GM12878 (cell line): ENCODE data around the gene CSNK2A1. TPM values are rescaled to one million over a fixed set of nuclear protein-coding genes. Genes with fewer than 3 reads are reported as not detected.

Experiments used
- ATAC-seq: fragments of 200-7000 bp; cut with Tn5 transposase; 3 replicates; pipeline ENCODE4 v1.9.1; 2020; ENCODE audit warnings: mild to moderate bottlenecking, moderate library complexity
- BruUV-seq: library from RNA; stranded (reverse); fragments of 400-500 nt; replicated peaks from 2 replicates; lab custom pipeline; 2021; lab: Mats Ljungman, UMichigan
- CTCF ChIA-PET: fragments of 300-600 bp; sonication (Branson Sonifier 250); formaldehyde crosslinking; extraction: SDS; loops from one replicate; lab custom pipeline; 2021; ENCODE audit warnings: inconsistent platforms; lab: Yijun Ruan, JAX
- POLR2A ChIA-PET: fragments of 350-600 bp; formaldehyde crosslinking; extraction: SDS; loops from one replicate; lab custom pipeline; 2021; ENCODE audit warnings: inconsistent platforms; lab: Charles Lee
- RAD21 ChIA-PET: fragments of 300-600 bp; sonication (Branson Sonifier 250); formaldehyde crosslinking; loops from one replicate; lab custom pipeline; 2023; ENCODE audit warnings: antibody characterized with exemption; ENCODE audit not compliant: unreplicated experiment; lab: Charles Lee
- SMC1A ChIA-PET: fragments of 300-600 bp; sonication (Branson Sonifier 250); formaldehyde crosslinking; loops from one replicate; lab custom pipeline; 2023; ENCODE audit not compliant: unreplicated experiment, uncharacterized antibody; lab: Charles Lee
- DNase-seq: peaks from one replicate; pipeline ENCODE4 v3.0.0-alpha.2; 2011; ENCODE audit warnings: low read depth, low spot score
- FAIRE-seq: peaks from 3 replicates; lab custom pipeline; 2011; peaks lifted over from hg19 to GRCh38; lab: Jason Lieb, UNC
- H2AFZ ChIP-seq: 2 replicates; pipeline ENCODE4 v1.6.0; 2011; ENCODE audit warnings: low read depth, low read length, control low read depth; ENCODE audit not compliant: control insufficient read depth
- H3K27ac ChIP-seq: 2 replicates; pipeline ENCODE4 v1.5.1; 2011; ENCODE audit warnings: control low read depth; ENCODE audit not compliant: control insufficient read depth, insufficient read depth
- H3K27me3 ChIP-seq, 2 experiments: replicated peaks in 1 of 2; 2 replicates each; pipeline versions ENCODE4 v1.6.0 to v1.6.1; 2011; ENCODE audit warnings: low read length in 1 of 2; ENCODE audit not compliant: control insufficient read depth in 2 of 2, insufficient read depth in 2 of 2
- H3K36me3 ChIP-seq, 2 experiments: 2 replicates each; pipeline ENCODE4 v1.5.1; 2011; ENCODE audit warnings: low read length in 1 of 2; ENCODE audit not compliant: control insufficient read depth in 2 of 2, insufficient read depth in 2 of 2
- H3K4me1 ChIP-seq: 2 replicates; pipeline ENCODE4 v1.6.1; 2011; ENCODE audit warnings: mild to moderate bottlenecking, low read length, moderate library complexity, mixed read lengths; ENCODE audit not compliant: control insufficient read depth, insufficient read depth
- H3K4me2 ChIP-seq: 2 replicates; pipeline ENCODE4 v1.6.0; 2011; ENCODE audit warnings: control low read depth; ENCODE audit not compliant: control insufficient read depth, insufficient read depth
- H3K4me3 ChIP-seq: fragments of 200-600 bp; sonication (generic); 2 replicates; pipeline ENCODE4 v1.5.1; 2016
- H3K79me2 ChIP-seq: 2 replicates; pipeline ENCODE4 v1.6.0; 2011; ENCODE audit warnings: low read length; ENCODE audit not compliant: control insufficient read depth, insufficient read depth
- H3K9ac ChIP-seq: 2 replicates; pipeline ENCODE4 v1.8.0; 2011; ENCODE audit warnings: low read length, control low read depth, mixed read lengths; ENCODE audit not compliant: control insufficient read depth, insufficient read depth
- H3K9me3 ChIP-seq: replicated peaks from 3 replicates; pipeline ENCODE4 v1.5.1; 2011; ENCODE audit warnings: mild to moderate bottlenecking, low read length; ENCODE audit not compliant: control insufficient read depth, insufficient read depth
- H4K20me1 ChIP-seq: 2 replicates; pipeline ENCODE4 v1.6.0; 2011; ENCODE audit not compliant: control insufficient read depth, insufficient read depth
- CBX5 ChIP-seq: sonication (generic); IDR thresholded peaks from 2 replicates; pipeline ENCODE4 v1.6.1; 2016; ENCODE audit warnings: low read depth, moderate library complexity, mild to moderate bottlenecking, inconsistent platforms
- IKZF2 ChIP-seq, 2 experiments: fragments of 450-650 bp; IDR thresholded peaks; 2 replicates each; pipeline ENCODE4 v1.6.1; 2017; ENCODE audit warnings: mild to moderate bottlenecking in 2 of 2, moderate library complexity in 2 of 2
- LARP7 ChIP-seq: fragments of 450-650 bp; IDR thresholded peaks from 2 replicates; pipeline ENCODE4 v1.6.1; 2017; ENCODE audit warnings: mild to moderate bottlenecking
- RCOR1 ChIP-seq: conservative IDR thresholded peaks from 2 replicates; pipeline ENCODE4 v1.6.1; 2012; ENCODE audit warnings: low read depth, low read length, improper control_type of control experiment
- RELA ChIP-seq: fragments of 450-650 bp; IDR thresholded peaks from 2 replicates; pipeline ENCODE4 v1.8.0; 2014; ENCODE audit warnings: borderline replicate concordance; ENCODE audit not compliant: partially characterized antibody
- TAF1 ChIP-seq: IDR thresholded peaks from 2 replicates; pipeline ENCODE4 v1.6.1; 2011; ENCODE audit warnings: mild to moderate bottlenecking, low read depth, low read length, borderline replicate concordance
- ZNF274 ChIP-seq: IDR thresholded peaks from one replicate; pipeline ENCODE4 v1.8.0; 2011; ENCODE audit not compliant: insufficient read length, insufficient read depth
- WGBS: methylation state at CpG from one replicate; pipeline ENCODE4 v1.1.6; 2016; ENCODE audit warnings: low lambda C conversion rate; ENCODE audit not compliant: insufficient replicate concordance, insufficient coverage; ENCODE audit errors: missing lambda C conversion rate; 5-methylcytosine and 5-hydroxymethylcytosine counted together
- in situ Hi-C: fragments of 300-500 bp; cut with MboI; formaldehyde crosslinking; loops from 9 replicates; pipeline ENCODE4 v1.14.3; 2018; ENCODE audit warnings: mixed read lengths
- intact Hi-C: fragments of 100-400 bp; cut with micrococcal nuclease; formaldehyde crosslinking; loops from one replicate; pipeline ENCODE4 v1.14.2; 2022; ENCODE audit not compliant: unreplicated experiment
- polyA plus RNA-seq, 11 experiments: library from polyadenylated mRNA; depleted of rRNA in 4 of 11; unstranded in 6 of 11; stranded (reverse) in 5 of 11; fragments of >200 nt; fragmentation: Nextera tagmentation in 4 of 11; fragmentation: Illumina TruSeq in 1 of 11; extraction: Ambion mirVana in 4 of 11; extraction: Trizol in 1 of 11; gene quantifications; 1 replicate in 1 of 11; 2 replicates in 10 of 11; pipeline versions ENCODE4 v1.2.1 to v1.2.3, GENCODE V29; 2011 to 2016; ENCODE audit warnings: inconsistent platforms in 2 of 11, missing spikeins in 2 of 11, low read depth in 1 of 11
- total RNA-seq, 4 experiments: library from RNA; depleted of rRNA in 3 of 4; stranded (reverse); fragments of >200 nt in 3 of 4; fragmentation: Illumina TruSeq in 1 of 4; extraction: Trizol in 1 of 4; gene quantifications; 2 replicates each; pipeline versions ENCODE4 v1.2.1 to v1.2.3, GENCODE V29; 2013 to 2021
- TF ChIP-seq, protein P1 (sequence below): fragments of 450-650 bp; IDR thresholded peaks from 2 replicates; pipeline ENCODE4 v1.6.1; 2017; ENCODE audit warnings: mild to moderate bottlenecking, low read depth, inconsistent platforms; ENCODE audit not compliant: poor library complexity, severe bottlenecking
- TF ChIP-seq, protein P2 (sequence below): fragments of 450-650 bp; IDR thresholded peaks from 2 replicates; pipeline ENCODE4 v1.6.1; 2018; ENCODE audit warnings: borderline replicate concordance, mild to moderate bottlenecking; ENCODE audit not compliant: partially characterized antibody
- TF ChIP-seq, protein P3 (sequence below): IDR thresholded peaks from 2 replicates; pipeline ENCODE4 v1.6.1; 2012; ENCODE audit warnings: improper control_type of control experiment, low read depth, low read length; ENCODE audit not compliant: insufficient replicate concordance

CSNK2A1 gene
- total and polyA plus RNA-seq, 10 of the 15 experiments (the other 5 are each of a cell fraction or from before 2014, with no cell fraction given) = 47.6 to 199 (median 95.0) TPM

DNA sequence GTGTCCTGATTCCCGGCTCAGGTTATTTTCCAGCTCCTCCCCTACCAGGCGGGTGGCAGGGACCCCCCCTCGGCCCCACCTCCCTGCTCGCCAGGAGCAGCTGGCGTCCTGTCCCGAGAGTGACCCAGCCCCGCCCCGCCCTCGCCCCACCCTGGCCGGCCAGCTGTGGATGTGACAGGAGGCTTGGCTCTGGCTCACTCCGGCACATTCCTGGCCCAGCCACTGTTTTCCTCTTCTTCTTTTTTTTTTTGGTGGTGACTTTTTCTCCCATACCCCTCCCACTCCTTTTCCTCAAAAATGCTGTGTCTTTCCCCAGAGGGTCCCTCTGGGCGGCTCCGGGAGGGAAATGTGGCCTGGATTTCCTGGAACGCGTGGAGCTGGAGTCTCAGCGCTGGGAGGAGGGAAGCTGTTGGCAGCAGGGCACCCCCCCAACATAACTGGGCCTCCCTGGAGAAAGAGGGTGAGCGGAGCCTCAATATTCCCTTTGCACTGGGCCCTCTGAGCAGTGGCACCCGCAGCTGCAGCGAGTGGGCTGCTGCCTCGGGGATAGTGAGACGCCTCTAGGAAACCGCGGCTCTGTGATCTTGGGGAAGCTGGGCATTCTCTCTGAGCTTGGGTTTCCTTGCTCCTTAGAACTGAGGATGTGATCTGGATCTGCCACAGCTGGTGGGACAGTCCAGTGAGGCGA is 28.3 kb upstream of the CSNK2A1 start (continued):
- TF ChIP-seq, protein P1, sequence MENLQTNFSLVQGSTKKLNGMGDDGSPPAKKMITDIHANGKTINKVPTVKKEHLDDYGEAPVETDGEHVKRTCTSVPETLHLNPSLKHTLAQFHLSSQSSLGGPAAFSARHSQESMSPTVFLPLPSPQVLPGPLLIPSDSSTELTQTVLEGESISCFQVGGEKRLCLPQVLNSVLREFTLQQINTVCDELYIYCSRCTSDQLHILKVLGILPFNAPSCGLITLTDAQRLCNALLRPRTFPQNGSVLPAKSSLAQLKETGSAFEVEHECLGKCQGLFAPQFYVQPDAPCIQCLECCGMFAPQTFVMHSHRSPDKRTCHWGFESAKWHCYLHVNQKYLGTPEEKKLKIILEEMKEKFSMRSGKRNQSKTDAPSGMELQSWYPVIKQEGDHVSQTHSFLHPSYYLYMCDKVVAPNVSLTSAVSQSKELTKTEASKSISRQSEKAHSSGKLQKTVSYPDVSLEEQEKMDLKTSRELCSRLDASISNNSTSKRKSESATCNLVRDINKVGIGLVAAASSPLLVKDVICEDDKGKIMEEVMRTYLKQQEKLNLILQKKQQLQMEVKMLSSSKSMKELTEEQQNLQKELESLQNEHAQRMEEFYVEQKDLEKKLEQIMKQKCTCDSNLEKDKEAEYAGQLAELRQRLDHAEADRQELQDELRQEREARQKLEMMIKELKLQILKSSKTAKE = no peak
- TF ChIP-seq LARP7 = no peak
- TF ChIP-seq CBX5 = no peak
- no peak for TF ChIP-seq ZNF274
- TF ChIP-seq IKZF2 (IDR thresholded peaks at IDR 0.05) = no peak

DNA sequence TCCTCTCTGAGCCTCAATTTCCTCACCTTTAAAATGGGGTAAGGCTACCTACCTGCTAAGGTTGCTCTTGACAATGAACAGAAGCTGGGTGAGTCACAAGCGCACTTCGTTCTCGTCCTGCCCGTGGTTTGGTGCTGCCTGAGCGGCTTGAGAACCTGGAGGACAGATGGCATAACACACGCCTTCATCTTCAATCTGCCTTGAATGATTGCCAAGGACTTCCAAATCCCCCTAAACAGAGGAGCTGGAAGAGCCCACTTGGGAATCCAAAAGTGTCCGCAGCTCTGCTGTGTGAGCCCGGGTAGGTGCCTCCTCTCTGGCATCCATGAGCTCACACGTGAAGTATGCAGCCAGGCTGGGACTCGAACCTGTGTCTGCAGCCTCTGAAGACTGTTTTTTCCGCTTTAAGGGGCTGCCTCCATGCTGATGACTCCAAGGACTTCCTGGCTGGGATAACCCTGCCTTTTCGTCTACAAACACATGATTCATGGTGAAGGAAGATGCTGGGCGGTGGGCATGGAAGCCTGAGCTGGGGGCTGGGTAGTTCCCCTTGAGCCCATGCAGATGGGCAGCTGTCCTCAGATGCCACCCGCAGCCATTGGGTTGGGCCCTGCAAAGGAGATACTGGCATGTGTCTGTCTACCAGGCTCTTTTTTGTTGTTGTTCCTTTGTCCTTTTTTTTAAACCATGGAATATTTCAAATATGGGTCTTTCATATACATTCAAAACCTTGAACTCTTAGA is 25.3 kb upstream of the CSNK2A1 start:
- in situ Hi-C loops (no loop called here), intact Hi-C loops (no loop called here)
- no peak overlapping the region for H3K4me2 ChIP-seq
- no peaks in the 10 kb centered on the region for H3K4me1 ChIP-seq
- no peak overlapping the region for H3K9ac ChIP-seq
- RAD21 ChIA-PET = interaction anchor here (1.0 kb wide), 1 partner anchor 76 kb away, joined by 5 read pairs; no protein-coding TSS in a partner anchor
- BruUV-seq = no TSS peak
- POLR2A ChIA-PET = no interaction called here
- no peaks in the 10 kb centered on the region for H3K79me2 ChIP-seq
- 37% methylated on average over 14 of the region's 14 CpGs for WGBS
- no peak overlapping the region for H2AFZ ChIP-seq
- ATAC-seq (no peak), DNase-seq (no peak), FAIRE-seq (no peak)
- H3K27ac ChIP-seq = no peak overlapping the region
- H3K9me3 ChIP-seq = no peaks in the 10 kb centered on the region
- H3K36me3 ChIP-seq = no peaks in the 10 kb centered on the region
- H4K20me1 ChIP-seq = no peaks in the 10 kb centered on the region
- SMC1A ChIA-PET = interaction anchor here (0.7 kb wide), 2 partner anchors 24 to 77 kb away, joined by 3 read pairs; no protein-coding TSS in a partner anchor
- H3K27me3 ChIP-seq = peaks cover 0 to 9% of the 10 kb centered on the region in 2 experiments; a peak in 2 of 4 replicates
- no peak overlapping the region for H3K4me3 ChIP-seq
- CTCF ChIA-PET = interaction anchor here (0.5 to 8.4 kb wide), 4 partner anchors 9 to 170 kb away, joined by 3 to 46 read pairs (median 4); no protein-coding TSS in a partner anchor
- no peak for TF ChIP-seq RCOR1
- TF ChIP-seq, protein P2, sequence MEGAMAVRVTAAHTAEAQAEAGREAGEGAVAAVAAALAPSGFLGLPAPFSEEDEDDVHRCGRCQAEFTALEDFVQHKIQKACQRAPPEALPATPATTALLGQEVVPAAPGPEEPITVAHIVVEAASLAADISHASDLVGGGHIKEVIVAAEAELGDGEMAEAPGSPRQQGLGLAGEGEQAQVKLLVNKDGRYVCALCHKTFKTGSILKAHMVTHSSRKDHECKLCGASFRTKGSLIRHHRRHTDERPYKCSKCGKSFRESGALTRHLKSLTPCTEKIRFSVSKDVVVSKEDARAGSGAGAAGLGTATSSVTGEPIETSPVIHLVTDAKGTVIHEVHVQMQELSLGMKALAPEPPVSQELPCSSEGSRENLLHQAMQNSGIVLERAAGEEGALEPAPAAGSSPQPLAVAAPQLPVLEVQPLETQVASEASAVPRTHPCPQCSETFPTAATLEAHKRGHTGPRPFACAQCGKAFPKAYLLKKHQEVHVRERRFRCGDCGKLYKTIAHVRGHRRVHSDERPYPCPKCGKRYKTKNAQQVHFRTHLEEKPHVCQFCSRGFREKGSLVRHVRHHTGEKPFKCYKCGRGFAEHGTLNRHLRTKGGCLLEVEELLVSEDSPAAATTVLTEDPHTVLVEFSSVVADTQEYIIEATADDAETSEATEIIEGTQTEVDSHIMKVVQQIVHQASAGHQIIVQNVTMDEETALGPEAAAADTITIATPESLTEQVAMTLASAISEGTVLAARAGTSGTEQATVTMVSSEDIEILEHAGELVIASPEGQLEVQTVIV = no peak
- no peak for TF ChIP-seq TAF1
- no peak for TF ChIP-seq RELA
- TF ChIP-seq, protein P3, sequence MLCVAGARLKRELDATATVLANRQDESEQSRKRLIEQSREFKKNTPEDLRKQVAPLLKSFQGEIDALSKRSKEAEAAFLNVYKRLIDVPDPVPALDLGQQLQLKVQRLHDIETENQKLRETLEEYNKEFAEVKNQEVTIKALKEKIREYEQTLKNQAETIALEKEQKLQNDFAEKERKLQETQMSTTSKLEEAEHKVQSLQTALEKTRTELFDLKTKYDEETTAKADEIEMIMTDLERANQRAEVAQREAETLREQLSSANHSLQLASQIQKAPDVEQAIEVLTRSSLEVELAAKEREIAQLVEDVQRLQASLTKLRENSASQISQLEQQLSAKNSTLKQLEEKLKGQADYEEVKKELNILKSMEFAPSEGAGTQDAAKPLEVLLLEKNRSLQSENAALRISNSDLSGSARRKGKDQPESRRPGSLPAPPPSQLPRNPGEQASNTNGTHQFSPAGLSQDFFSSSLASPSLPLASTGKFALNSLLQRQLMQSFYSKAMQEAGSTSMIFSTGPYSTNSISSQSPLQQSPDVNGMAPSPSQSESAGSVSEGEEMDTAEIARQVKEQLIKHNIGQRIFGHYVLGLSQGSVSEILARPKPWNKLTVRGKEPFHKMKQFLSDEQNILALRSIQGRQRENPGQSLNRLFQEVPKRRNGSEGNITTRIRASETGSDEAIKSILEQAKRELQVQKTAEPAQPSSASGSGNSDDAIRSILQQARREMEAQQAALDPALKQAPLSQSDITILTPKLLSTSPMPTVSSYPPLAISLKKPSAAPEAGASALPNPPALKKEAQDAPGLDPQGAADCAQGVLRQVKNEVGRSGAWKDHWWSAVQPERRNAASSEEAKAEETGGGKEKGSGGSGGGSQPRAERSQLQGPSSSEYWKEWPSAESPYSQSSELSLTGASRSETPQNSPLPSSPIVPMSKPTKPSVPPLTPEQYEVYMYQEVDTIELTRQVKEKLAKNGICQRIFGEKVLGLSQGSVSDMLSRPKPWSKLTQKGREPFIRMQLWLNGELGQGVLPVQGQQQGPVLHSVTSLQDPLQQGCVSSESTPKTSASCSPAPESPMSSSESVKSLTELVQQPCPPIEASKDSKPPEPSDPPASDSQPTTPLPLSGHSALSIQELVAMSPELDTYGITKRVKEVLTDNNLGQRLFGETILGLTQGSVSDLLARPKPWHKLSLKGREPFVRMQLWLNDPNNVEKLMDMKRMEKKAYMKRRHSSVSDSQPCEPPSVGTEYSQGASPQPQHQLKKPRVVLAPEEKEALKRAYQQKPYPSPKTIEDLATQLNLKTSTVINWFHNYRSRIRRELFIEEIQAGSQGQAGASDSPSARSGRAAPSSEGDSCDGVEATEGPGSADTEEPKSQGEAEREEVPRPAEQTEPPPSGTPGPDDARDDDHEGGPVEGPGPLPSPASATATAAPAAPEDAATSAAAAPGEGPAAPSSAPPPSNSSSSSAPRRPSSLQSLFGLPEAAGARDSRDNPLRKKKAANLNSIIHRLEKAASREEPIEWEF = no peak
